PC-9 (cell line): ENCODE measurements around the gene CNRIP1. TPM values are rescaled to one million over a fixed set of nuclear protein-coding genes. Genes with fewer than 3 reads are reported as not detected.

Source experiments
- BruUV-seq: library from RNA; stranded (reverse); fragments of 400-500 nt; replicated peaks from 2 replicates; lab custom pipeline; 2021; lab: Mats Ljungman, UMichigan
- CTCF ChIA-PET: fragments of 300-600 bp; sonication (Branson Sonifier 250); formaldehyde crosslinking; loops from one replicate; lab custom pipeline; 2022; ENCODE audit warnings: antibody characterized with exemption; lab: Charles Lee
- POLR2A ChIA-PET: fragments of 300-600 bp; sonication (Branson Sonifier 250); formaldehyde crosslinking; loops from one replicate; lab custom pipeline; 2022; ENCODE audit warnings: antibody characterized with exemption; ENCODE audit not compliant: unreplicated experiment; lab: Charles Lee
- DNase-seq, 2 experiments: peaks; one replicate each; pipeline versions ENCODE4 v3.0.0 to v3.0.0-alpha.2; 2015 to 2022; ENCODE audit warnings: mixed read lengths in 1 of 2
- H2AFZ ChIP-seq: fragments of 200-600 bp; sonication (generic); 2 replicates; pipeline ENCODE4 v1.8.1; 2017; ENCODE audit warnings: antibody characterized with exemption
- H3F3A ChIP-seq: fragments of 200-600 bp; sonication (generic); 2 replicates; pipeline ENCODE4 v1.8.1; 2017; ENCODE audit warnings: antibody characterized with exemption, mild to moderate bottlenecking, low read depth; ENCODE audit not compliant: insufficient read depth
- H3K27ac ChIP-seq: fragments of 200-600 bp; sonication (generic); 2 replicates; pipeline ENCODE4 v1.6.1; 2016; ENCODE audit warnings: mixed run types
- H3K27me3 ChIP-seq: fragments of 200-600 bp; sonication (generic); 2 replicates; pipeline ENCODE4 v1.6.1; 2016; ENCODE audit warnings: low read depth, mixed run types; ENCODE audit not compliant: insufficient read depth
- H3K36me3 ChIP-seq: fragments of 200-600 bp; sonication (generic); 2 replicates; pipeline ENCODE4 v1.6.1; 2016; ENCODE audit warnings: low read depth, mixed run types
- H3K4me1 ChIP-seq: fragments of 200-600 bp; sonication (generic); replicated peaks from 2 replicates; pipeline ENCODE4 v1.6.1; 2016; ENCODE audit warnings: mixed run types; ENCODE audit not compliant: insufficient read depth
- H3K4me2 ChIP-seq: fragments of 200-600 bp; sonication (generic); 2 replicates; pipeline ENCODE4 v1.6.1; 2017; ENCODE audit warnings: mixed run types
- H3K4me3 ChIP-seq: fragments of 200-600 bp; sonication (generic); 2 replicates; pipeline ENCODE4 v1.6.1; 2016; ENCODE audit warnings: mixed run types
- H3K79me2 ChIP-seq: fragments of 200-600 bp; sonication (generic); 2 replicates; pipeline ENCODE4 v1.6.1; 2017; ENCODE audit warnings: low read depth, mixed run types
- H3K9me2 ChIP-seq: fragments of 200-600 bp; sonication (generic); 2 replicates; pipeline ENCODE4 v1.8.1; 2017; ENCODE audit warnings: mild to moderate bottlenecking; ENCODE audit not compliant: insufficient read depth
- H3K9me3 ChIP-seq: fragments of 200-600 bp; sonication (generic); 2 replicates; pipeline ENCODE4 v1.8.1; 2016; ENCODE audit warnings: low read depth; ENCODE audit not compliant: insufficient read depth
- H4K20me1 ChIP-seq: fragments of 200-600 bp; sonication (generic); 2 replicates; pipeline ENCODE4 v1.8.1; 2017; ENCODE audit not compliant: insufficient read depth
- CTCF ChIP-seq: fragments of 200-600 bp; sonication (generic); conservative IDR thresholded peaks from 2 replicates; pipeline ENCODE4 v1.6.1; 2017; ENCODE audit warnings: mixed run types, antibody characterized with exemption, mild to moderate bottlenecking, moderate library complexity
- EZH2 ChIP-seq: fragments of 200-600 bp; sonication (generic); IDR thresholded peaks from 2 replicates; pipeline ENCODE4 v1.8.0; 2017; ENCODE audit warnings: antibody characterized with exemption, low read depth
- intact Hi-C: fragments of 100-400 bp; cut with micrococcal nuclease; formaldehyde crosslinking; loops from one replicate; pipeline ENCODE4 v1.10.0; 2022; ENCODE audit not compliant: unreplicated experiment
- total RNA-seq: library from RNA; stranded (reverse); gene quantifications from 2 replicates; pipeline ENCODE4 v1.2.3, GENCODE V29; 2021

CNRIP1 gene
- total RNA-seq, 1 experiment from 2014 or later, result not detected

GRCh38 chr2:68280348-68280747 lies 39.4 kb downstream of the CNRIP1 start:
- H3K4me1 ChIP-seq, result 0 out of 2 replicates have a peak, but pooled peaks cover 7% of the 10 kb centered on the region
- no peaks in the 10 kb centered on the region for H4K20me1 ChIP-seq
- H3K27ac ChIP-seq, result no peak overlapping the region
- no peak overlapping the region for H2AFZ ChIP-seq
- ChIA-PET CTCF (no interaction called here), POLR2A (no interaction called here)
- no peak overlapping the region for H3K4me3 ChIP-seq
- no peaks in the 10 kb centered on the region for H3K9me2 ChIP-seq
- no peaks in the 10 kb centered on the region for H3K27me3 ChIP-seq
- intact Hi-C loops, result no loop called here
- no peak for TF ChIP-seq EZH2
- TF ChIP-seq CTCF, result no peak
- H3K36me3 ChIP-seq, result no peaks in the 10 kb centered on the region
- no peaks in the 10 kb centered on the region for H3F3A ChIP-seq
- no peaks in the 10 kb centered on the region for H3K79me2 ChIP-seq
- no peak for DNase-seq
- no peak overlapping the region for H3K4me2 ChIP-seq
- no TSS peak for BruUV-seq
- no peaks in the 10 kb centered on the region for H3K9me3 ChIP-seq

GRCh38 chr2:68279691-68280090 lies 40.1 kb downstream of the CNRIP1 start:
- Histone ChIP-seq H3K27me3 (no peaks in the 10 kb centered on the region), H3K9me3 (no peaks in the 10 kb centered on the region), H3K27ac (no peak overlapping the region), H3K4me2 (no peak overlapping the region), H3F3A (no peaks in the 10 kb centered on the region), H3K79me2 (no peaks in the 10 kb centered on the region), H2AFZ (no peak overlapping the region), H3K9me2 (no peaks in the 10 kb centered on the region), H4K20me1 (no peaks in the 10 kb centered on the region), H3K4me3 (no peak overlapping the region), H3K36me3 (no peaks in the 10 kb centered on the region), H3K4me1 (0 out of 2 replicates have a peak, but pooled peaks cover 7% of the 10 kb centered on the region)
- BruUV-seq, result no TSS peak
- TF ChIP-seq EZH2 (no peak), CTCF (no peak)
- intact Hi-C loops, result no loop called here
- ChIA-PET CTCF (no interaction called here), POLR2A (no interaction called here)
- DNase-seq, result no peak

GRCh38 chr2:68278169-68278568 lies 41.6 kb downstream of the CNRIP1 start:
- H3K9me2 ChIP-seq, result no peaks in the 10 kb centered on the region
- H3K4me2 ChIP-seq, result no peak overlapping the region
- H3K4me3 ChIP-seq, result no peak overlapping the region
- no peaks in the 10 kb centered on the region for H4K20me1 ChIP-seq
- H3K27ac ChIP-seq, result no peak overlapping the region
- POLR2A ChIA-PET, result no interaction called here
- CTCF ChIA-PET, result interaction anchor here (0.5 kb wide), 1 partner anchor 463 kb away, joined by 3 read pairs; no protein-coding TSS in a partner anchor
- intact Hi-C loops, result no loop called here
- H3K36me3 ChIP-seq, result no peaks in the 10 kb centered on the region
- no peak for DNase-seq
- no peaks in the 10 kb centered on the region for H3K9me3 ChIP-seq
- 0 out of 2 replicates have a peak, but pooled peaks cover 7% of the 10 kb centered on the region for H3K4me1 ChIP-seq
- no peaks in the 10 kb centered on the region for H3K79me2 ChIP-seq
- H2AFZ ChIP-seq, result no peak overlapping the region
- BruUV-seq, result no TSS peak
- no peaks in the 10 kb centered on the region for H3K27me3 ChIP-seq
- TF ChIP-seq EZH2, result no peak
- TF ChIP-seq CTCF, result no peak
- no peaks in the 10 kb centered on the region for H3F3A ChIP-seq
